Measurements from ENCODE around the gene GNB5. TPM values are rescaled to one million over a fixed set of nuclear protein-coding genes. Genes with fewer than 3 reads are reported as not detected.
"Not testable (repeated sequence)": the region's sequence is repeated elsewhere in the genome, so short reads cannot be mapped to it uniquely, and the experiment has no call there.

GNB5 gene
- total RNA-seq, 1 experiment from 2014 or later, result 58.7 TPM

DNA sequence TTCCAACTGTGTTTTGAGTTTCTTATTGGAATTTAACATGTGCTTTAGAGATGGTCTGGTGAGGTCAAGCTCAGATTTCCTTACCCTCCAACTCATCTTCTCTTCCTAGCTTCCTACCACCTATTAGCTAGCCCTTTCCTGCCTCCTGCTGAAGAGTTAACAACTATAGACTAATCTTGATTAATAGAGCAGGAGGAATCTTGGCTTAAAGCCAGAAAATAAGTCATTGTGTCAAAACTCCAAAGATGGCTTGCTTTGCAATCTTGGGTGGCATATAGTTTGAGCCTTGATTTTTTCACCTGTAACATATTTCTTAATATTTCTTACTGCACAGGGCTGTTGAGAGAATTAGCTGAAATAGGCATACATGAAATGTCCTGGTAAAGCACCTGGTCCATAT, 105.9 kb downstream of the GNB5 start:
- peaks cover 15% of the 10 kb centered on the region for H3K9me3 ChIP-seq (ENCODE audit: control insufficient read depth, insufficient read depth, low read depth, low read length)
- DNase-seq (ENCODE audit: low read depth, low spot score) (no peak), ATAC-seq (no peak)
- no peaks in the 10 kb centered on the region for H3K27me3 ChIP-seq (ENCODE audit: control insufficient read depth, insufficient read depth, low read length)
- no peak overlapping the region for H3K27ac ChIP-seq (ENCODE audit: low read length)
- ChIA-PET CTCF (no interaction called here), POLR2A (no interaction called here)
- BruUV-seq (replicated peaks), result no TSS peak
- TF ChIP-seq POLR2AphosphoS5 (IDR thresholded peaks at IDR 0.05; ENCODE audit: low read depth, low read length) (no peak), SIN3A (IDR thresholded peaks at IDR 0.05; ENCODE audit: borderline replicate concordance, insufficient read depth, low read depth, low read length) (no peak), TCF7L2 (IDR thresholded peaks at IDR 0.05; ENCODE audit: low read depth, low read length) (no peak)
- TF ChIP-seq, protein P1, sequence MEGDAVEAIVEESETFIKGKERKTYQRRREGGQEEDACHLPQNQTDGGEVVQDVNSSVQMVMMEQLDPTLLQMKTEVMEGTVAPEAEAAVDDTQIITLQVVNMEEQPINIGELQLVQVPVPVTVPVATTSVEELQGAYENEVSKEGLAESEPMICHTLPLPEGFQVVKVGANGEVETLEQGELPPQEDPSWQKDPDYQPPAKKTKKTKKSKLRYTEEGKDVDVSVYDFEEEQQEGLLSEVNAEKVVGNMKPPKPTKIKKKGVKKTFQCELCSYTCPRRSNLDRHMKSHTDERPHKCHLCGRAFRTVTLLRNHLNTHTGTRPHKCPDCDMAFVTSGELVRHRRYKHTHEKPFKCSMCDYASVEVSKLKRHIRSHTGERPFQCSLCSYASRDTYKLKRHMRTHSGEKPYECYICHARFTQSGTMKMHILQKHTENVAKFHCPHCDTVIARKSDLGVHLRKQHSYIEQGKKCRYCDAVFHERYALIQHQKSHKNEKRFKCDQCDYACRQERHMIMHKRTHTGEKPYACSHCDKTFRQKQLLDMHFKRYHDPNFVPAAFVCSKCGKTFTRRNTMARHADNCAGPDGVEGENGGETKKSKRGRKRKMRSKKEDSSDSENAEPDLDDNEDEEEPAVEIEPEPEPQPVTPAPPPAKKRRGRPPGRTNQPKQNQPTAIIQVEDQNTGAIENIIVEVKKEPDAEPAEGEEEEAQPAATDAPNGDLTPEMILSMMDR (IDR thresholded peaks at IDR 0.05), result no peak
- TF ChIP-seq, protein P2, sequence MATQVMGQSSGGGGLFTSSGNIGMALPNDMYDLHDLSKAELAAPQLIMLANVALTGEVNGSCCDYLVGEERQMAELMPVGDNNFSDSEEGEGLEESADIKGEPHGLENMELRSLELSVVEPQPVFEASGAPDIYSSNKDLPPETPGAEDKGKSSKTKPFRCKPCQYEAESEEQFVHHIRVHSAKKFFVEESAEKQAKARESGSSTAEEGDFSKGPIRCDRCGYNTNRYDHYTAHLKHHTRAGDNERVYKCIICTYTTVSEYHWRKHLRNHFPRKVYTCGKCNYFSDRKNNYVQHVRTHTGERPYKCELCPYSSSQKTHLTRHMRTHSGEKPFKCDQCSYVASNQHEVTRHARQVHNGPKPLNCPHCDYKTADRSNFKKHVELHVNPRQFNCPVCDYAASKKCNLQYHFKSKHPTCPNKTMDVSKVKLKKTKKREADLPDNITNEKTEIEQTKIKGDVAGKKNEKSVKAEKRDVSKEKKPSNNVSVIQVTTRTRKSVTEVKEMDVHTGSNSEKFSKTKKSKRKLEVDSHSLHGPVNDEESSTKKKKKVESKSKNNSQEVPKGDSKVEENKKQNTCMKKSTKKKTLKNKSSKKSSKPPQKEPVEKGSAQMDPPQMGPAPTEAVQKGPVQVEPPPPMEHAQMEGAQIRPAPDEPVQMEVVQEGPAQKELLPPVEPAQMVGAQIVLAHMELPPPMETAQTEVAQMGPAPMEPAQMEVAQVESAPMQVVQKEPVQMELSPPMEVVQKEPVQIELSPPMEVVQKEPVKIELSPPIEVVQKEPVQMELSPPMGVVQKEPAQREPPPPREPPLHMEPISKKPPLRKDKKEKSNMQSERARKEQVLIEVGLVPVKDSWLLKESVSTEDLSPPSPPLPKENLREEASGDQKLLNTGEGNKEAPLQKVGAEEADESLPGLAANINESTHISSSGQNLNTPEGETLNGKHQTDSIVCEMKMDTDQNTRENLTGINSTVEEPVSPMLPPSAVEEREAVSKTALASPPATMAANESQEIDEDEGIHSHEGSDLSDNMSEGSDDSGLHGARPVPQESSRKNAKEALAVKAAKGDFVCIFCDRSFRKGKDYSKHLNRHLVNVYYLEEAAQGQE (IDR thresholded peaks at IDR 0.05; ENCODE audit: insufficient read depth in 1 of 2, low read depth in 2 of 2, low read length in 1 of 2), result no peak
- no peak overlapping the region for H3K4me3 ChIP-seq (ENCODE audit: low read depth in 2 of 2, low read length in 2 of 2)
- H3K4me1 ChIP-seq (ENCODE audit: control insufficient read depth, insufficient read depth, low read length), result 0 out of 2 replicates have a peak, but pooled peaks cover 2% of the 10 kb centered on the region
- intact Hi-C loops (cut with micrococcal nuclease; ENCODE audit: unreplicated experiment), result no loop called here
- H3K36me3 ChIP-seq (ENCODE audit: control insufficient read depth, insufficient read depth, low read length), result no peaks in the 10 kb centered on the region
- in situ Hi-C loops (cut with HindIII; ENCODE audit: low pct_unique_long_range_greater_than_20kb, low sequenced_read_pairs), result no loop called here

DNA sequence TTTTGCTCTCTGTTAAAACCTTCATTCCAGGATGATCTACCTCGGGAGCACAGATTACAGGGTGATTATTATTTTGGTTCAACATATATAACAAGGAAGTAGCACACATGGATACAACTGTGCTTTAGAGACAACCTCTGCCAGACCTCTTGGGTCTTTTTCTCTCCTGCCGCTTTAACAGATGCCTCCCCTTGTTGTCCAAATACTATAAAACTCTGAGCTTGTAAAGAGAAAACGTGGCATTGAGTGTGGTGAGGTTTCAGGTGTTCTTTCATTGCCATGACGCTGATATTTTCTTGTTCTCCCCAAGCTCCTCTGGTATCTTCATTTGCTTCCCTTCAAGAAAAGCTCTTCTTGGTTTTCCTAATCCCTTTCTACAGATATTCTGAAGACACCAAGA, 107.6 kb downstream of the GNB5 start:
- BruUV-seq (replicated peaks), result no TSS peak
- in situ Hi-C loops (cut with HindIII; ENCODE audit: low pct_unique_long_range_greater_than_20kb, low sequenced_read_pairs), result no loop called here
- Histone ChIP-seq H3K4me1 (ENCODE audit: control insufficient read depth, insufficient read depth, low read length) (peaks cover 8% of the 10 kb centered on the region; the same call in 1 of the 2 replicates), H3K4me3 (ENCODE audit: low read depth in 2 of 2, low read length in 2 of 2) (no peak overlapping the region), H3K36me3 (ENCODE audit: control insufficient read depth, insufficient read depth, low read length) (no peaks in the 10 kb centered on the region), H3K9me3 (ENCODE audit: control insufficient read depth, insufficient read depth, low read depth, low read length) (peaks cover 11% of the 10 kb centered on the region), H3K27ac (ENCODE audit: low read length) (no peak overlapping the region), H3K27me3 (ENCODE audit: control insufficient read depth, insufficient read depth, low read length) (no peaks in the 10 kb centered on the region)
- DNase-seq (ENCODE audit: low read depth, low spot score), result no peak
- TF ChIP-seq SIN3A (IDR thresholded peaks at IDR 0.05; ENCODE audit: borderline replicate concordance, insufficient read depth, low read depth, low read length) (no peak), TCF7L2 (IDR thresholded peaks at IDR 0.05; ENCODE audit: low read depth, low read length) (no peak), POLR2AphosphoS5 (IDR thresholded peaks at IDR 0.05; ENCODE audit: low read depth, low read length) (no peak)
- TF ChIP-seq, protein P1 (IDR thresholded peaks at IDR 0.05), result no peak
- TF ChIP-seq, protein P2 (IDR thresholded peaks at IDR 0.05; ENCODE audit: insufficient read depth in 1 of 2, low read depth in 2 of 2, low read length in 1 of 2), result no peak
- intact Hi-C loops (cut with micrococcal nuclease; ENCODE audit: unreplicated experiment), result no loop called here
- no peak for ATAC-seq
- ChIA-PET POLR2A (no interaction called here), CTCF (no interaction called here)

DNA sequence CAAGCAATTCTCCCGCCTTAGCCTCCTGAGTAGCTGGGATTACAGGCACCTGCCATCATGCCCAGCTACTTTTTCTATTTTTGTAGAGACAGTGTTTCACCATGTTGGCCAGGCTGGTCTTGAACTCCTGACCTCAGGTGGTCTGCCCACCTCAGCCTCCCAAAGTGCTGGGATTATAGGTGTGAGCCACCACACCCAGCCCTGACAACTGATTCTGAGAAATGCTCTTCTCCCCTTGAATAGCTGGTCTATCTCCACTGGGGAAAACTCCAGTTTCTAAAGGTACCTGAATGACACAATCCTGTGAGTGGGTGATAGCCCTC, 108.2 kb downstream of the GNB5 start:
- POLR2A ChIA-PET; ATAC-seq; intact Hi-C loops (cut with micrococcal nuclease; ENCODE audit: unreplicated experiment); H3K27me3 ChIP-seq (ENCODE audit: control insufficient read depth, insufficient read depth, low read length); in situ Hi-C loops (cut with HindIII; ENCODE audit: low pct_unique_long_range_greater_than_20kb, low sequenced_read_pairs); BruUV-seq (replicated peaks); H3K27ac ChIP-seq (ENCODE audit: low read length); H3K36me3 ChIP-seq (ENCODE audit: control insufficient read depth, insufficient read depth, low read length); CTCF ChIA-PET; DNase-seq (ENCODE audit: low read depth, low spot score); H3K4me1 ChIP-seq (ENCODE audit: control insufficient read depth, insufficient read depth, low read length); H3K4me3 ChIP-seq (ENCODE audit: low read depth in 2 of 2, low read length in 2 of 2): not testable (repeated sequence)
- peaks cover 11% of the 10 kb centered on the region for H3K9me3 ChIP-seq (ENCODE audit: control insufficient read depth, insufficient read depth, low read depth, low read length)

Measured in Panc1 (cell line).